K562 (cell line): ENCODE data around the gene PDE1C.

Source experiments
- ARHGAP35 ChIP-seq: fragments of 450-650 bp; IDR thresholded peaks from 2 replicates; pipeline ENCODE4 v1.6.1; 2018; ENCODE audit not compliant: partially characterized antibody
- FOS ChIP-seq: IDR thresholded peaks from 3 replicates; pipeline ENCODE4 v1.6.1; 2011; ENCODE audit not compliant: insufficient read length; ENCODE audit errors: extremely low read depth
- ILF3 ChIP-seq: fragments of 450-650 bp; IDR thresholded peaks from 2 replicates; pipeline ENCODE4 v1.6.1; 2018; ENCODE audit warnings: antibody characterized with exemption, mild to moderate bottlenecking, moderate library complexity, borderline replicate concordance
- NFIC ChIP-seq: fragments of 450-650 bp; IDR thresholded peaks from 2 replicates; pipeline ENCODE4 v1.6.1; 2017; ENCODE audit warnings: mild to moderate bottlenecking, inconsistent platforms
- POLR2A ChIP-seq: fragments of 450-650 bp; conservative IDR thresholded peaks from 2 replicates; pipeline ENCODE4 v1.6.1; 2016
- POLR2AphosphoS5 ChIP-seq: IDR thresholded peaks from 2 replicates; pipeline ENCODE4 v1.6.1; 2011; ENCODE audit warnings: mild to moderate bottlenecking, low read depth, low read length, moderate library complexity; ENCODE audit not compliant: control insufficient read depth, insufficient read depth
- RAD21 ChIP-seq, 2 experiments: fragments of 250-450 bp in 1 of 2; fragments of 450-650 bp in 1 of 2; sonication (Bioruptor Pico) in 1 of 2; formaldehyde crosslinking in 1 of 2; IDR thresholded peaks in 1 of 2; conservative IDR thresholded peaks in 1 of 2; 2 replicates each; pipeline versions ENCODE4 v1.4.0 to v1.8.0; 2020 to 2022; ENCODE audit warnings: mild to moderate bottlenecking in 2 of 2, moderate library complexity in 1 of 2
- RCOR1 ChIP-seq, 2 experiments: IDR thresholded peaks; 2 replicates each; pipeline ENCODE4 v1.6.1; 2012; ENCODE audit warnings: low read depth in 2 of 2, low read length in 2 of 2, borderline replicate concordance in 1 of 2, improper control_type of control experiment in 1 of 2
- SIN3B ChIP-seq: fragments of 450-650 bp; IDR thresholded peaks from 2 replicates; pipeline ENCODE4 v1.6.1; 2017; ENCODE audit warnings: low read depth, mild to moderate bottlenecking, moderate library complexity
- ZNF75A ChIP-seq: fragments of 450-650 bp; formaldehyde crosslinking; IDR thresholded peaks from 2 replicates; pipeline ENCODE4 v1.4.0; 2020; ENCODE audit warnings: mild to moderate bottlenecking

DNA sequence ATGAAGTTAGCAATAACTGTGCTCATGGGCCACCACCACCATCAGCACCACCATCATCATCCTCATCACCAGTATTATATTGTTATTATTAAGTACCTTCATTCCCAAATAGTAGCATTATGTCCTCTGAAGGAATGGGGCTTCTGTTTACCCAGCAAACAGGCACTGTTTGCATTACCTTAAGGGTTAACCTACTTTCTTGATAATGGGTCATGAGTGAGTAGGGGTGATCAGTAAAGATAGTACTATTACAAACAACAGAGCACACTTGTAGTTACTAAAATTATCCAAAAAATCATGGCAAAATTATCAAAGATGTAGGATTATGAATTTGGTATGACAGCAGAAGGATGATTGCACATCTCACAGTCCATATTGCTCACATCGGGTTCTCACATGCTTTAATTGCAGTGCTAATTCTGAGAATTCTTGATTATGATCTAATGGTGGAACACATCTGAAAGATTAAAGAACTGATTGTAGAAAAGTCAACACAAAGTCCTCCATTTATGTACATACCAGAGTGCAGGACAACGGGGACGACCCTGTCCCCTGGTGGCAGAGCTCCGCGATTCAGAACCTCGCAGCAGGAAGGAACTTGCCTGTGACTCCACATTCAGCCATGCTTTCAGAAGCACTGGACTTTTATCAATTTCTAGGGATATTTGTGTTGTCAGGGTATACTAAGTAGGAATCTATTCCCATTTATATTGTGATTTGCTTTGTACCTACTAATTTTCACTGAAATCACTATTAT, 31.0 kb downstream of the PDE1C start:
- TF ChIP-seq RAD21 (CRISPR knock-in tag; conservative IDR thresholded peaks at IDR 0.05 in 1 of 2, IDR thresholded peaks at IDR 0.05 in 1 of 2) (no peak), FOS (no peak), RCOR1 (IDR thresholded peaks at IDR 0.05; ENCODE audit: borderline replicate concordance in 1 of 2, low read depth in 2 of 2, low read length in 2 of 2) (no peak), ILF3 (no peak), NFIC (no peak), ZNF75A (no peak), POLR2A (no peak), ARHGAP35 (no peak), SIN3B (no peak), POLR2AphosphoS5 (no peak)
